Stimulated activated CD8-positive, alpha-beta memory T cell treated with anti-CD3 and anti-CD28 coated beads, Interleukin-7, amount 100 ng/mL, for 1 hour (primary cell): ENCODE measurements around the gene SLC25A29.

Source experiments
- DNase-seq, 2 donors: peaks; one replicate each; pipeline ENCODE4 v3.0.0-alpha.2; 2020; ENCODE audit warnings: low read depth in 2 of 2

SLC25A29 gene

GRCh38 chr14:100332071-100332639 lies 25.9 kb upstream of the SLC25A29 start:
- DNase-seq, result no peak

DNA sequence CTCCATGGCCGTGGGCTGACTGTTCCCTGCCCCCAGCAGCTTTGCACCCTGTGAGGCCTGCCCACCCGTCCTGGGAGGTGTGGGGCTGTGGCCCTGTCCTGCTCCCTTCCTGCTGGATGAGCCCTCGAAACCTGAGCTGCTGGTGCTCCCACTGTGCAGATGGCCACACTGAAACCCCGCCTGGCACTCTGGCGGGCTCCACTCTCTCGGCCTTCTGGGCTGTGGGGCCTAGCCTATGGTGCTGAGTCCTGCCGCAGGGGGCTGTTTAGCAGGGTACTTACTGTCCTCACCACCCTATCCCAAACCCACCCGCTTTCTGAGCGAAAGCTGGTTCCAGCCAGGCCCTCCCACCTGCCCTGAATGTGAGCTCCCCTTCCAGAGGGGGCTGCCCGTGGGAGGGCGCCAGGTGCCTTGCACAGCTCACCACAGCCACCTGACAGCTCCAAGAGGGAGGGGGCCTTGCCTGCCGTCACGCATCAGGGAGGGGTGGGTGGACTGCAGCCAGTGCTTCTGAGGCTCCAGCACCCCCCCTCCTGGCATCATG lies 24.2 kb upstream of the SLC25A29 start:
- no peak for DNase-seq

DNA sequence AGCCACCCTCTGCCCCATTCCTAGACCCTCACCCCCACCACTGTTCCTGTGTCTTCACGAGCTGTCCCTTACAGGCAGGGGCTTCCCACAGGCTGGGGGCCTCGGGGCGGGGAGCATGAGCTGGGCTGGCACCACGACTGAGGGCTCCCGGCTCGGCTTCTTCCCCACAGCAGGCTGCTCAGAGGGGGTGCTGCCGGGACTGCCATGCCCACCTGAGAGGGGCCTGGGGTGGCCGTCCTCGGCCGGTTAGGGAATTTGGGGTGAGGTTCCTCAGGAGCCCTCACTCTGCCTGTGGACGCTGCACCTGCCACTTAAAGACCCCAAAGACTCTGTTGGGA lies 23.7 kb upstream of the SLC25A29 start:
- DNase-seq, result no peak

GRCh38 chr14:100329233-100330006 lies 23.2 kb upstream of the SLC25A29 start:
- DNase-seq, result no peak

GRCh38 chr14:100328495-100329163 lies 22.4 kb upstream of the SLC25A29 start:
- DNase-seq, result no peak

DNA sequence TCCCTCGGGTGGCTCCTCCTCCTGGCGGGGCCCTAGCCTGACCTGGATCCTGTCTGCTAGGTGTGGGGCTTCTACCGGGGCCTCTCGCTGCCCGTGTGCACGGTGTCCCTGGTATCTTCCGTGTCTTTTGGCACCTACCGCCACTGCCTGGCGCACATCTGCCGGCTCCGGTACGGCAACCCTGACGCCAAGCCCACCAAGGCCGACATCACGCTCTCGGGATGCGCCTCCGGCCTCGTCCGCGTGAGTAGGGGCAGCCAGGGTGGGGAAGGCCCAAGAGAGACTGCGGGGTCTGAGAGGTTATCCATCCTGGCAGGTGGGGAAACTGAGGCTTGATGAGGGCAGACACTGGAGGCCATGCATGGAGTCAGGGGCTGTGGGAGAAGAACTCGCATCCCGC lies 20.9 kb upstream of the SLC25A29 start:
- no peak for DNase-seq

DNA sequence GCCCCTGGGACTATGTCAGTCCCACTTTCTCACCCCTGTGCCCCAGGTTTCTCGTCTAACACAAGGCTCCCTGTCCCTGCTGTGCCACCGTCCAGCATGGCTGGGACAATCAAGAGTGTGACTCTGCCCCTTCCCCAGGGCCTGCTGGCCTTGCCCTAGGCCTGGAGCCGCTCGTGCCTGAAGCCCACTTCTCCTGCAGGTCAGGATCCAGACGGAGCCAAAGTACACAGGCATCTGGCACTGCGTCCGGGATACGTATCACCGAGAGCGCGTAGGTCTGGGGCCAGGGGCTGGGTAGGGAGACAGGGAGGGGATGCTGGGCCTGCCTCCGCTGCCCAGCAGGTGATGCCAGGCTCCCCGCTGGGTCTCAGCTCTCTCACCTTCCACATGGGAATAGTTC lies 19.7 kb upstream of the SLC25A29 start:
- DNase-seq, result no peak

GRCh38 chr14:100325231-100325632 lies 19.0 kb upstream of the SLC25A29 start:
- DNase-seq, result no peak

GRCh38 chr14:100323942-100324307 lies 17.7 kb upstream of the SLC25A29 start:
- DNase-seq, result no peak

GRCh38 chr14:100323121-100323941 lies 17.1 kb upstream of the SLC25A29 start, which contains the start of gene SLC25A47:
TSS of gene SLC25A47 (plus strand) at chr14:100323339. CDS start at chr14:100323415, 76 bp downstream.
- DNase-seq, result no peak

DNA sequence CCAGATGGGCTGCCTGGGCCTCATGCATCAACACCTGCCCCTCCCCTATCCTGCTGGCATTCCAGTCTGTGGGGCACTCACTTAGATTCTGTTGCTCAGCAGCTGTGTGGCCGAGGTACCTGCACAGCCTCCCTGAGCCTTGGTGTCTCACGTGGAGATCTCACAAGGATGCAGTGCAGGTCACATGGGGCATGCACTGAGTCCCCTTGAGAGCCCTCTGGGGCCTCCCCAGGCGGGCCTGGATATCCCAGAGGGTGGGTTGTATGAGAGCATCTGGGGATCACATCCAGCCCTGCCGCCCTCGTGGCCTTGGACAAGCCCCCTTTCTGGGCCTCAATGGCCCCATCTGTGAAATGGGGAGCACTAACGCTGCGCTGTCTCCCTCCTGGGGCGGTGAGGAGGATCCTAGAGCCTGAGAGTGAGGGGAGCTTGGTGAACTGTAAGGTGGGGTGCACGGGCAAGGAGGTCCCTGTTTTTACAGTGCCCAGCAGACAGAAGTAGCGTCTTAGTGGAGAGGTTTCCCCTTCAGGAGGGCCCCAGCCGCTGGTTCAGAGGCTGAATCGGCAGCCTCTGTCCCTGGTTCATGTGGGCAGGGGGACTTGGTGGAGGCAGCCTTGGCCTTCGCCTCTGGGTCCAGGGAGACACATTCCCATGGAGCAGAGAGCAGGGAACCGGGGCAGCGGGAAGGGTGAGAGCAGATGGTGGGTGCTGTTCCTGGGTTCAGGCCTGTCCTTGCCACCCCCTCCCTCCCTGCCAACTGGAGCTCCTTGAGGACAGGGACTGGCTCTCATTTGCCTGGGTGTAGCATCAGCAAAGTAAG lies 16.1 kb upstream of the SLC25A29 start:
- no peak for DNase-seq

- DNase-seq, result no peak
These were observed 15.4 kb upstream of the SLC25A29 start for GRCh38 chr14:100321473-100322137.

GRCh38 chr14:100320157-100320856 lies 14.1 kb upstream of the SLC25A29 start:
- DNase-seq, result no peak

- DNase-seq, result peak; percentile 57
These were observed 11.9 kb upstream of the SLC25A29 start for GRCh38 chr14:100317912-100318808.

DNA sequence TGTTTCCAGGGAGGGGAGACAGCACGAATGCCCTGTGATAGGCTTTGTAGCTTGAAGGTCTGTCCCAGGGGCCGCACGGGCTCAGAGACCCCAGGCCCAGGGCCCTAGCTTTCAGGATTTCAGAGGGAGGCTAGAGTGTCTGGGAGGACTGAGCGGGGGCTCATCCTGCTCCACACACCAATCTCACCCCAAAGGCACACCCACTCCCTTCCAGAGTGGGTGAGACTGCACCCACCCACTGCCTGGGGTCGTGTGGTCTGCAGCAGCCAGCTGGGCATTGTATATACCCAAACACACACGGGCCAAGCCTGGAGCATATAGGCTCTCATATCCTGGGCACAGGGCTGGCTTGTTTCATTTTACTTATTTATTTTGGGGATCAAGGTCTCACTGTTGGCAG lies 11.1 kb upstream of the SLC25A29 start:
- no peak for DNase-seq

- DNase-seq, result no peak
These were observed 8.5 kb upstream of the SLC25A29 start for GRCh38 chr14:100314724-100315123.

DNA sequence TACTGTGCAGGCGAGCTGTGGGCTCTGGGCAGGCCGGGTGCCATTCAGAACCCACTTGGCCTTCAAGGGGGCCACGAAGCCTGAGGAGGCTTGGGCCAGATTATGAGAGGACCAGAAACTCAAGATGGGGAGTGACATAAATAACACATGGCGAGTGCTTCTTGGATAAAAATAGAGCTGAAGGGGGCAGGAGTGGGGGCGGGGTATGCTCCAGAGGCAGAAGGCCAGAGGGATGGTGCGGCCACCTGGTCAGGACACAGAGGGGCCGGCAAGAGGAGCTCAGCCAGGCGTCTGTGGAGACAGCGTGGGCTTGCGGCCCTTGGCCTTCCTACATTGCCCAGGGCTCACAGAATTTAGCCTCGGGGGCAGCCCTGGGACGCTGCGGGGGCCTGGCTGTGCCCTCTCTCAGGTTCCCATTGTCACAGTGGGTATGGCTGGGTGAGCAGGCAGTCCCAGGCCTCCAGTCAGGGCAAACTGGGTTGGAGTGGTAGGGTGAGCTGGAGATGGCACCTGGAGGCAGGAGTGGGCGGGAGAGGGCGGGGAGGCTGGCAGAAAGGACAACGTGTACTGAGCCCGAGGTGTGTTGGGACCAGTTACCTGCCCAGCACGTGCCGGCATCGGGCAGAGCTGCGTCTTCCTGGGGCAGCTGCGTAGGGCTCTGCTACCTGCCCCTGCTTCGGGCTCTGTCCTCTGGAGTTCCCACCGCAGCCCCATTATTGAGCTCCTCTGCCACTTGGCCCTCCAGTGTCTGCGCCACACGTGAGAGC lies 7.4 kb upstream of the SLC25A29 start:
- DNase-seq, result no peak

DNA sequence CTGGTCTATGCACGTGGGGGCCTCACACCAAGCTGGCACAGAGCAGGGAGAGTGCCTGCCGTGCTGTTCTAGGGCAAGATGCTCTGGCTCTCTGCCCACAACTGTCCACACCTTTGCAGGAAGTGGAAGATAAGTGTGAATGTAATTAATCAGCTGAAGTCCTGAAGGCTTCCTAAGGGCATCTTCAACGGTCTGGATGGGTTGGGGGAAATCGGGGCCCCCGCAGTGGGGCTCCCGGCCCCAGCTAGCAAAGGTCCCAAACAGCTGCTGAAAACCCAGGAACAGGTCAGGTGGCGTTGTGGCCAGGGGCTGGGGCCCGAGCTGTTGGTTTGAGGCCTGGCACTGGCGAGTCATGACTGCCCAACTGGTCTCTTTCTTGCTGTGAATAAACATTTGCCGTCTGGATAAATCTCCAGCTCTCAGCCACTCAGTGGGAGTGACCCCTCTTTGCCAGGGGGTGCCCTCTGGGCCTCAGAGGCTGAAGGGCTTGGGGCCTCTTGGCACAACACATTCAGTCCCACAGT lies 6.7 kb upstream of the SLC25A29 start:
- DNase-seq, result no peak
